LNCaP clone FGC (cell line): ENCODE measurements around the gene BCKDHA.
"Not testable (repeated sequence)": the region's sequence is repeated elsewhere in the genome, so short reads cannot be mapped to it uniquely, and the experiment has no call there.

ENCODE experiments used
- DNase-seq: peaks from one replicate; pipeline ENCODE4 v3.0.0-alpha.2; 2011; ENCODE audit warnings: low read depth
- H3K4me3 ChIP-seq: 2 replicates; pipeline ENCODE4 v1.5.1; 2011; ENCODE audit warnings: mild to moderate bottlenecking, low read depth, low read length, control low read depth
- TF ChIP-seq, protein P1 (sequence below): IDR thresholded peaks from 2 replicates; pipeline ENCODE4 v1.5.1; 2012; ENCODE audit warnings: mild to moderate bottlenecking; ENCODE audit not compliant: control insufficient read depth, insufficient read depth; ENCODE audit errors: extremely low read depth

BCKDHA gene

DNA sequence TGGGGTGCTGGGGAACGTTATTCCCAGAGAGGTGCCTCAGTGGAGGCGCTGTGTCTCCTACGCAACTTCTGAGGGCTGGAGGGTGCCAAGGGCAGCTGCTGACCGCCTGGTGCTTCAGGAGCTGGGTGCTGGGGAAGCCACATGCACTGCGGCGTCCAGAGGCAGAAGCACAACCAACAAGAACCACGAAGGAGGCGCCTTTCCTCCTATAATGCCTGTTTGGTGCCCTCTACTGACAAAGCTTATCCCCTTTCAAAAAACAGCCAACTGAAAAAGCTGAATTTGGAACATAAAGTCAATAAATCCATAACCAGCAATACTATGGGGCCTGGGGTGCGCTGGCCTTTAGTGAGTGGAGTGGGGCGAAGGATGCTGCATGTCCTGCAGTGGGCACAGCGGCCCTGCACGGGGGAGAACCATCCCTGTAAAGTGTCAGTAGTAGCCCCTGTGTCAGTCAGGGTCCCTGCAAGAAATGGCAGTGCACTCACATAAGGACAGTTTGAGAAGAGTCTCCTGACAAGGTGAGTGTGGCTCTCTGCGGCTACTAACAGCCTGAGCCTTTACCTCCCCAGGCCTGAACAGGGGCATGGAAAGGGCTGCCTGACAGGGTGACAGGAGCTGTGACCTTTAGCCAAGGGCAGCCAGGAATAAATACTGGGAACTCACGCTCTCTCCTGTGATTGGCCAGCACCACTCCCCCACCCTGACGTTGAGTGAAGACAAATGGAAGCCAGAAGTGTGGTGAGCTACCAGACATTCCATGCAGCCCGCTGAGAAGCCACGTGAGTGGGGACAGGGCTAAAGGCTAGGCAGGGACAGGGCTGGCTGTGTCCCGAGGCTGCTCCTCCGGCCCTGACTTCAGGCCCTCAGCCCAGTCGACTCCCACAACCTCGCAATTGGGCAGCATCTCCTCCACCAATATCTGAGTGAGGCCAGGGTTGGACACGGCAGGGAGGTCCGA is 34.1 kb downstream of the BCKDHA start:
- no peak overlapping the region for H3K4me3 ChIP-seq
- TF ChIP-seq, protein P1, sequence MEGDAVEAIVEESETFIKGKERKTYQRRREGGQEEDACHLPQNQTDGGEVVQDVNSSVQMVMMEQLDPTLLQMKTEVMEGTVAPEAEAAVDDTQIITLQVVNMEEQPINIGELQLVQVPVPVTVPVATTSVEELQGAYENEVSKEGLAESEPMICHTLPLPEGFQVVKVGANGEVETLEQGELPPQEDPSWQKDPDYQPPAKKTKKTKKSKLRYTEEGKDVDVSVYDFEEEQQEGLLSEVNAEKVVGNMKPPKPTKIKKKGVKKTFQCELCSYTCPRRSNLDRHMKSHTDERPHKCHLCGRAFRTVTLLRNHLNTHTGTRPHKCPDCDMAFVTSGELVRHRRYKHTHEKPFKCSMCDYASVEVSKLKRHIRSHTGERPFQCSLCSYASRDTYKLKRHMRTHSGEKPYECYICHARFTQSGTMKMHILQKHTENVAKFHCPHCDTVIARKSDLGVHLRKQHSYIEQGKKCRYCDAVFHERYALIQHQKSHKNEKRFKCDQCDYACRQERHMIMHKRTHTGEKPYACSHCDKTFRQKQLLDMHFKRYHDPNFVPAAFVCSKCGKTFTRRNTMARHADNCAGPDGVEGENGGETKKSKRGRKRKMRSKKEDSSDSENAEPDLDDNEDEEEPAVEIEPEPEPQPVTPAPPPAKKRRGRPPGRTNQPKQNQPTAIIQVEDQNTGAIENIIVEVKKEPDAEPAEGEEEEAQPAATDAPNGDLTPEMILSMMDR, result no peak
- no peak for DNase-seq

DNA sequence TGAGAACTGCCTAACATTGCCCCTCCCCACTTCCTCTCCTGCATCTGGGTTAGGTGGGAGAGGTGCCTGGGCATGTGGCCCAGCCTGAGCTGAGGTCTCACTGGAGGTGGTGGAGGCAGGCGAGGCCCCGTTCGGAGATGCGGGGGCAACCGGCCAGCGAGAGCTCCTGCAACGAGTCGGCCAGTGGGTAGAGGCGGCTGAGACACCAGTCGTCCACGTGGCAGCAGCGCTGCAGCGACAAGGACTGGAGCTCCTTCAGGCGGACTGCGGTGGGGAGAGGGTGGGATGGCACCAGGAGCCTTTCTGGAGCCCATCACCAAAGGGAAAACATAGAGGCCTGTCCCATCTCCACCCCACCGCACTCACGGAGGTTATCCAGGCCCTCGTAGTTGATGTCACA is 35.6 kb downstream of the BCKDHA start:
- TF ChIP-seq, protein P1, result no peak
- H3K4me3 ChIP-seq, result no peak overlapping the region
- no peak for DNase-seq

DNA sequence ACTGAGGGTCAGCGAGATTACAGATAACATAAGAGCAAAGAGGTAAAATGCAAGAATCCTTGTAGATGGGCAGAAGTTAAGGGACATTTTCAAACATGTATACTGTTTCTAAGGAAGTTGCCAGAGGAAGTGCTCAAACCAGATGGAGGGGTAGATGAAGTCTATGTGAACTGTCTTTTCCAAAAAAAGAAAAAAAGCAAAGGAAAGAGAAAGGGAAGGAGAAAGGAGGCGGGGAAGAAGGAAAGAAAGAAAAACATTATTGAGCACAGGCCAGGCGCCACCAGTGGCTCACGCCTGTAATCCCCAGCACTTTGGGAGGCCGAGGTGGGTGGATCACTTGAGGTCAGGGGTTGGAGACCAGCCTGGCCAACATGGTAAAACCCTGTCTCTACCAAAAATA is 36.8 kb downstream of the BCKDHA start:
- H3K4me3 ChIP-seq, result no peak overlapping the region
- TF ChIP-seq, protein P1, result no peak
- DNase-seq, result no peak

DNA sequence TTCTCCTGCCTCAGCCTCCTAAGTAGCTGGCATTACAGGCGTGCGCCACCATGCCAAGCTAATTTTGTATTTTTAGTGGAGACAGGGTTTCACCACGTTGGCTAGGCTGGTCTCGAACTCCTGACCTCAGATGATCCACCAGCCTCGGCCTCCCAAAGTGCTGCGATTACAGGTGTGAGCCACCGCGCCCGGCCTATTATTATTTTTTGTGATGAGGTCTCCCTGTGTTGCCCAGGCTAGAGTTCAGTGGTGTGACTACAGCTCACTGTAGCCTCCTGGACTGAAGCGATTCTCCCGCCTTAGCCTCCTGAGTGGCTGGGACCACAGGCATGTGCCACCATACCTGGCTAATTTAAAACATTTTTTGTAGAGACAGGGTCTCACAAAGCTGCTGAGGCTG is 37.8 kb downstream of the BCKDHA start:
- H3K4me3 ChIP-seq, DNase-seq: not testable (repeated sequence)

DNA sequence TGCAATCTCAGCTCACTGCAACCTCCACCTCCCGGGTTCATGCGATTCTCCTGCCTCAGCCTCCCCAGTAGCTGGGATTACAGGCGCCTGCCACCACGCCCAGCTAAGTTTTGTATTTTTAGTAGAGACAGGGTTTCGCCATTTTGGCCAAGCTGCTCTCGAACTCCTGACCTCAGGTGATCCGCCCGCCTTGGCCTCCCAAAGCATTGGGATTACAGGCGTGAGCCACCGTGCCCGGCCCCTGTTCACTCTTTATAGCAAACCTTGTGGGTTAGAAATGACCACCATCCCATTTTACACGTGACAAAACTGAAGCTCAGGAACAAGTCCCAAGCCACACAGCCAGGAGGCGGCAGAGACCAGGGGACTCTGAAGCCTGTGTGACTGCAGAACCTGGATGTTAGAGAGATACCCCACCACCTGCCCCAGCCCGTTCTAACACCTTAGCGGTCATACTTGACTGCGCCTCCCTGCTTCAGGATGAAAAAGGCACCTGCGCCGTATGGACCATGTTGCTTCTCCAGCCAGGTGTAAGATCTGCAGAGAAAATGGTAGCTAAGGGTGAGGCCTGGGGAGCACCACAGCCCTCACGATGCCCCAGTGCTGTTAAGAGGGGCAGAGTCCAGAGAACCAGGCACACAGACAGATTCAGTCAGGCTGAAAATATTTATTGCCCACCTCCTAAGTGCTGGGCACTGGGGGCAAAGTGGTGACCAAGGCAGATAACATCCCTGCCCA is 38.5 kb downstream of the BCKDHA start:
- DNase-seq, result no peak
- H3K4me3 ChIP-seq, result no peak overlapping the region
- TF ChIP-seq, protein P1, result no peak

DNA sequence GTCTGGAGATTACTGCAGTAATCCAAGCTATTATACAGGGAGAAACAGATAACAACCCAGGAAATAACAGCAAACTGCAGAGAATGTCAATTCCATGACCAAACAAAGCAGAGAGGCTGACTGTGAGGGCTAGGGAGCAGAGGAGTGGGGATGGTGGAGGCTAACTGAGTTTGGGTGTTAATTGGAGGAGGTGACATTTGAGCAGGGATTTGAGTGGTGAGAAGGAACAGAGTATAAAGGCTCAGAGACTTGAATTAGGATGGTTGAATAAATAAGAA is 39.0 kb downstream of the BCKDHA start:
- DNase-seq, result no peak
- TF ChIP-seq, protein P1, result no peak
- no peak overlapping the region for H3K4me3 ChIP-seq

DNA sequence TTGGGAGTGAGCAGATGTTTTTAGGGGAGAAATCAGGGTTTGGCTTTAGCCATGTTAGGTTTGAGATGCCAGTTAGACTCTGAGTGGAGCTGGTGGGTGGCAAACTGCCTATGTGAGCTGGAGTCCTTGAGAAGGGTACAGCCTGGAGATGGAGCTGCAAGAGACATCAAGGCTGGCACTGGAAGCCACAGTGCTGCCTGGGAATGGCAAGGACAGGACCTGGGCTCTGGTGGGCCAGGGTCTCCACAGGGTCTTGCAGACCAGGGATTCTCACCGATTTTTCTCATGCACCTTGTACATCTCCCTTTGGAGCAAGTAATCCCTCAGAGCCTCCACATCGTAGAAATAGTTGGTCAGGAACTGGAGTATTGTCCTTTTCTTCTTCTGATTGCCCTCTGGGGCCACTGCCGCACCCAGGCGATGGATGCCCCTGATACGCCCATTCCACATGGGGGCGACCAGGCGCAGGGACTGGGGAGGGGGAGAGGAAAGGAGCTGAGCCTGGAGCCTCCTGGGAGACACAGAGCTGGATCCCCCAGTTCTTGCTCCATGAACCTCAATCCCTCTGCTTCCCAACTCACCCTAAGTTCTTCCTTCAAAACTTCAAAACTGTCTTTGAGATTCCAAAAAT is 40.4 kb downstream of the BCKDHA start:
- no peak overlapping the region for H3K4me3 ChIP-seq
- TF ChIP-seq, protein P1, result no peak
- no peak for DNase-seq
